NCI-H2081 treated with DMSO at 0.1 percent for 48 hours (cell line): Measurements from ENCODE around the gene EPYC.
A peak's percentile ranks its signal among the peaks of the same experiment; 100 is the strongest.

Experiments
- DNase-seq: peaks from one replicate; lab custom pipeline; 2025; lab: John Stamatoyannopoulos, UW

Gene EPYC, protein sequence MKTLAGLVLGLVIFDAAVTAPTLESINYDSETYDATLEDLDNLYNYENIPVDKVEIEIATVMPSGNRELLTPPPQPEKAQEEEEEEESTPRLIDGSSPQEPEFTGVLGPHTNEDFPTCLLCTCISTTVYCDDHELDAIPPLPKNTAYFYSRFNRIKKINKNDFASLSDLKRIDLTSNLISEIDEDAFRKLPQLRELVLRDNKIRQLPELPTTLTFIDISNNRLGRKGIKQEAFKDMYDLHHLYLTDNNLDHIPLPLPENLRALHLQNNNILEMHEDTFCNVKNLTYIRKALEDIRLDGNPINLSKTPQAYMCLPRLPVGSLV

DNA sequence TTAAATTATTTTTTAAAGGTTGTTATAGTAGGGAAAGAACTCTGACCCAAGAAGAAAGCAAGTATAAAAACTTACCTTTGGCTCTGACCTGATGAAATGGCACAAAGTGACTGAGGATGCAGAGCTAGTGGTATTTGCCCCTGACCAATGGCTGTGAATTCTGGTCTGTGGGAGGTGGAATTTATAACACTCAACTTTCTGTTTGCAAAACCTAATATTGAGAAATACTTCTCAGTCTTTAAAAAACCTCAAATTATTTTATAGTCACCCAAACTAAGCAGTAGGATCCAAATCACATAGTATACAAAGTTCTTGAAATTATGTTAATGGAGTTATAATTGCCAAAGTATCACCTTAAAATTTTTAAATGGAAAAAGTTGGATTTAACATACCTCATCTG, at the start of gene EPYC:
TSS of gene EPYC (minus strand) at position 101 of the 400 bp plus-strand sequence. CDS start 2,407 bp downstream, outside the sequence.
- DNase-seq, result no peak

DNA sequence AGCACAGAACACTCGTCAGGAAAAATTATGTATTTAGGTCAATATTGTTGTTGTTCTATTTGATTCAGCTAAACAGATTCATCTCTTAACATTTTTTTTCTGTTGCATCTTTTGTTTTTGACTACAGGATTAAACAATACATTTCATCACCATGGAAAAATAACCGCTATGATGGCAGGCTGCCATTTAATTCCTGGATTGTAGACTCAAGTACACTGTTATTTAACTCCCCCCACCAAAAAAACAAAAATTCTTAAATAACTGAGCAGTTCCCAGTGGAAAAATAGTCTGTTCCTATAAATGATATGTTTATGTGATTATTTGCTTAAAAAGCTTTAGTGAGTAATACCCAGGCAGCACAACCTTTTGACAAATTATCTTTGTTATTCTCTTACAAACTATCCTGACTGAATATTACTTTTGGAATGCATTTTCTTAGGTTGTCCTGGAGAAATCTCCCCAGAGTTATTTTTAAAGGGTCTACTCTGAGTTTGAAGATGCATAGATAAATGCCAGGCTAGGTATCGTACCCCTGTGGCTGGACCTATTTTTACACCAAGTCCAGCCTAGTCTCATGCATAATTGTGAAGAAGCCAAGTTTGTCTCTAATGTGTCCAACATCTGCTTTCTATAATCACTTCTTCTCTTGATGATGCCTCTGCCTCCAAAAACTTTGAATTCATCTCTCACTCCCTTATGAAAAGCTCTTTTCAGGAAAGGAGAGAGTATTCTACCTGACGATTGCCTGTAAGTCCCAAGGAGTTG, 49.4 kb upstream of the EPYC start:
- DNase-seq, result no peak

DNA sequence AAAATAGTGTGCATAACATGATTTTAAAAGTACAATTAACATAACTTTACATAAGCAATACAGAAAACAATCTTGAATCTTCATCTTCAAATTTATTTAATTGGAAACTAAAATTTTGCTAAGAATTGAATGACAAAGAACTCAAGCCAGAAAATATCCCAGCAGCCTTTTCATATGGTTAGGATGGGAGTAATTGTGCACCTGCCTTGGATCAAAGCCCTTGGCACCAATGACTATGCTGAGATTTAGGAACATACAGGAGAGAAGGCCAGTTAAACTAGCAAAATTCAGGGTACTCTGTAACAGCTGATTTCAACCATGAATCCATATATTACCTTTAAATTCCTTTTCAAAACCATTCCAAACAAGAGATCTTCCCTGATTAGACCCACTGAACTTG, 47.3 kb upstream of the EPYC start:
- no peak for DNase-seq

GRCh38 chr12:91044586-91044985, 39.8 kb upstream of the EPYC start:
- DNase-seq, result no peak

- no peak for DNase-seq
These were observed 38.6 kb upstream of the EPYC start for GRCh38 chr12:91043408-91043807.

DNA sequence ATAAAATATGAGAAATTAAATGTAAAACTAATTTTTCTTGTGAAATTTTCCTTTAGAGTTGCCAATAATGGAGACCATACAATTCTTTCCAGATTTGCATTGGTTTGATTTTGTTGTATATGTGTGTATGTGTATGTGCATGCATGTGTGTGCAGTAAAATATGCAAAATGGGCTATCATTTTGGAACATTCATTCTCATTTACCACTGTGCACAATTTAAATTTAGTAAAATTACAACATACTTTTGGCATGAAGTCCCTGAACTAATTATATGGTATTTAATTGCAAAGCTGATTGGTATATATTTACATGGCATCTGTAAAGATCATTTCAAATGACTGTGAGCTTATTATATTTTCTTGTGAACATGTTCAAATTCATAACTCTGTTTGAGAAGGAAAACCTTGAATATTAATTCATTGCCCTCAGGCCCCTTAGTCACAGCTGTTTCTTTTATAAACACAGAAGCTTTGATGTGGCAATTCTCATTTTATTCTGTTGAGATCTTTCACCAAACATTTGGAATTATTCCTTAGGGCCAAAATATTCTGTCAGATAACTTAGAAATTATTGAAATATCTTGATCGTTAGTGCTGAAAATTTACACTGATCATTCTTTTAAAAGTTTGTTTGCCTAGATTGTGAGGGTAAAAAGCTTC, 35.5 kb upstream of the EPYC start:
- no peak for DNase-seq

- DNase-seq, result no peak
These were observed 32.5 kb upstream of the EPYC start for GRCh38 chr12:91037276-91037675.

DNA sequence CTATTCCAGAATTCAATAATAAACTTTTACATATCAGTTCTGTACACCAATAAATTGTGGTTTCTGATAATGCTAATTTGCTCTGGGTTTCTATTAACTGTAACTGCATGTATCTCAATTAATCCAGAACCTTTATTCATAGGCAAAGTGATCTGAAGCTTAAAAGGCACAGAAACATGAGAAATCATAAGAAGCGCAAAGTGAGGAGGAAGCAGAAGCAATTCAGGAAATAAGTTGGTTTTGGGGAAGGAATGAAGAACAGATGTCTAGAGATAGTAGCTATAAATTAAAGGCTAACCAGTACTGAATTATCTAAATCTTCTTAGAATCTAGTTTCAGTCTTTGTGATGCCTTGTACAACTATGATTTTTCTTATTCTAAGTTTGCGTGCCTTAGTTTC, 28.5 kb upstream of the EPYC start:
- DNase-seq, result no peak

GRCh38 chr12:91023326-91024004, 18.7 kb upstream of the EPYC start:
- no peak for DNase-seq

- no peak for DNase-seq
These were observed 16.3 kb upstream of the EPYC start for GRCh38 chr12:91021076-91021475.

GRCh38 chr12:91019455-91019854, 14.7 kb upstream of the EPYC start:
- no peak for DNase-seq

- no peak for DNase-seq
These were observed 12.9 kb upstream of the EPYC start for GRCh38 chr12:91017511-91018263.

GRCh38 chr12:91017043-91017442, 12.3 kb upstream of the EPYC start:
- no peak for DNase-seq

GRCh38 chr12:91009319-91009950, 4.7 kb upstream of the EPYC start:
- no peak for DNase-seq

- DNase-seq, result no peak
These were observed 2.9 kb upstream of the EPYC start for GRCh38 chr12:91007531-91008290.

- DNase-seq, result no peak
These were observed 1.0 kb downstream of the EPYC start for GRCh38 chr12:91003737-91004136.

DNA sequence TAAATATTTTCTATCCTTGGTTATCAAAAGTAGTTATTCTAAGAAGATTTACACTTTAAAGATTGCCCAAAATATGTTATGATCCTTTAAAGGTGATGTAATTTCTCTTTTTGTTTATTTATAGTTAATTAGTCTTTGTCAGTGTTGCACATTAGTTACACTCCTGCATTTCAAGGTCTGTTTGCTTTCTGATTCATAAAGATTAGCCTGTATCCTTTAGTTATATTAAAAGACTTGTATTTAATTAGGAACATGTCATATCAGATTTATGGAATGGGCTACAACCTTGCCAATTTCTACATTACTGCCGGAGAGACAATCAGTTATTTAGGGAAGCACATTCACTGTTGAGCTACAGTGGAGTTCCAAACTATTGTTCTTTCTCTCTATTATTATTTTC, 3.5 kb downstream of the EPYC start:
- DNase-seq, result peak; percentile 12

GRCh38 chr12:90999966-91000365, 4.8 kb downstream of the EPYC start:
- DNase-seq, result no peak

GRCh38 chr12:90999527-90999926, 5.2 kb downstream of the EPYC start:
- no peak for DNase-seq

DNA sequence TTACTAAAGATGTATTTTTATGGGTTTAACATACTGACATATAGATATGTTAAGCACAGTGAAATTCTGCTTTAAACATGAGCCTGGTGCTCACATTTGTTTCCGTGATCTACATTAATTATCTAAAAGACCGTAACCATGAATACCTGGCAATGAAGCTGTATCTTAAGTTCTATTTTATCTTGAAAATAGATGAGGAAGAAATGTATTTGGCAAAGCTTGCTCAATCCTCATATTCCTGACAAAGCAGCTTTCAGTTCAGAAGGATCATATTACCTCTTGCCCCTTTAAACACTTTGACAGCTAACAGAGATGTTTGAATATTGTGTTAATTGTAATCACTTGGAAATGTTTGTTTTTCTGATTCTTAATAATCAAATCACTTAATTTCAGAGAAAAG, 9.8 kb downstream of the EPYC start:
- no peak for DNase-seq
